Measurements from ENCODE around the gene BRPF1. TPM values are rescaled to one million over a fixed set of nuclear protein-coding genes. Genes with fewer than 3 reads are reported as not detected.
A peak's percentile ranks its signal among the peaks of the same experiment; 100 is the strongest.

The BRPF1 gene
- total RNA-seq, 2 experiments from 2014 or later = 54.7 to 57.4 TPM

GRCh38 chr3:9703240-9703639 is 28.3 kb upstream of the BRPF1 start:
- Mint-ChIP-seq H3K27me3 (ENCODE audit: low read depth) (peaks cover 31% of the 10 kb centered on the region), H3K4me1 (ENCODE audit: low read depth) (peaks cover 6% of the 10 kb centered on the region), H3K36me3 (ENCODE audit: low read depth) (peaks cover 14% of the 10 kb centered on the region), H3K27ac (no peak overlapping the region), H3K9me3 (ENCODE audit: insufficient read depth) (no peaks in the 10 kb centered on the region), H3K4me3 (no peak overlapping the region)
- ATAC-seq (no peak), DNase-seq (no peak)
- POLR2A ChIA-PET = interaction anchor here (0.7 kb wide), 2 partner anchors 11 to 385 kb away, joined by 3 read pairs; no protein-coding TSS in a partner anchor
- CTCF ChIA-PET = interaction anchor here (1.3 kb wide), 1 partner anchor 25 kb away, joined by 5 read pairs; no protein-coding TSS in a partner anchor

- Mint-ChIP-seq H3K9me3 (ENCODE audit: insufficient read depth) (no peaks in the 10 kb centered on the region), H3K27ac (no peak within 1 kb of the TSS), H3K4me3 (no peak within 1 kb of the TSS), H3K36me3 (ENCODE audit: low read depth) (peaks cover 14% of the 10 kb centered on the region), H3K27me3 (ENCODE audit: low read depth) (peaks cover 31% of the 10 kb centered on the region), H3K4me1 (ENCODE audit: low read depth) (peaks cover 6% of the 10 kb centered on the region)
- ChIA-PET CTCF (interaction anchor here (1.3 kb wide), 1 partner anchor 24 kb away, joined by 5 read pairs; no protein-coding TSS in a partner anchor), POLR2A (no interaction called here)
- DNase-seq (no peak), ATAC-seq (peak; percentile 20)
These were observed 27.7 kb upstream of the BRPF1 start, which contains the start of gene CPNE9 for GRCh38 chr3:9703736-9704346. CPNE9 (plus strand) TSS chr3:9703833; CDS start chr3:9703997, 164 bp downstream.

- no peaks in the 10 kb centered on the region for H3K9me3 Mint-ChIP-seq (ENCODE audit: insufficient read depth)
- peak; percentile 27 for DNase-seq
- ChIA-PET CTCF (no interaction called here), POLR2A (no interaction called here)
- peaks cover 31% of the 10 kb centered on the region for H3K27me3 Mint-ChIP-seq (ENCODE audit: low read depth)
- peaks cover 14% of the 10 kb centered on the region for H3K36me3 Mint-ChIP-seq (ENCODE audit: low read depth)
- ATAC-seq = peak; percentile 57
- H3K4me1 Mint-ChIP-seq (ENCODE audit: low read depth) = peaks cover 6% of the 10 kb centered on the region
- H3K4me3 Mint-ChIP-seq = no peak overlapping the region
- no peak overlapping the region for H3K27ac Mint-ChIP-seq
These were observed 26.9 kb upstream of the BRPF1 start for GRCh38 chr3:9704347-9705322.

- ATAC-seq (no peak), DNase-seq (no peak)
- POLR2A ChIA-PET = no interaction called here
- Mint-ChIP-seq H3K27me3 (ENCODE audit: low read depth) (peaks cover 21% of the 10 kb centered on the region), H3K36me3 (ENCODE audit: low read depth) (no peaks in the 10 kb centered on the region), H3K4me3 (no peak overlapping the region), H3K9me3 (ENCODE audit: insufficient read depth) (no peaks in the 10 kb centered on the region), H3K27ac (no peak overlapping the region), H3K4me1 (ENCODE audit: low read depth) (no peaks in the 10 kb centered on the region)
- CTCF ChIA-PET = no interaction called here
These were observed 21.3 kb upstream of the BRPF1 start for GRCh38 chr3:9710174-9710739.

- H3K27ac Mint-ChIP-seq = no peak overlapping the region
- H3K36me3 Mint-ChIP-seq (ENCODE audit: low read depth) = no peaks in the 10 kb centered on the region
- DNase-seq = no peak
- no peaks in the 10 kb centered on the region for H3K4me1 Mint-ChIP-seq (ENCODE audit: low read depth)
- ATAC-seq = no peak
- ChIA-PET POLR2A (no interaction called here), CTCF (interaction anchor here (1.3 to 1.4 kb wide), 2 partner anchors 15 to 20 kb away, joined by 3 to 5 read pairs; no protein-coding TSS in a partner anchor)
- no peaks in the 10 kb centered on the region for H3K9me3 Mint-ChIP-seq (ENCODE audit: insufficient read depth)
- no peak overlapping the region for H3K4me3 Mint-ChIP-seq
- peaks cover 7% of the 10 kb centered on the region for H3K27me3 Mint-ChIP-seq (ENCODE audit: low read depth)
These were observed 19.1 kb upstream of the BRPF1 start for GRCh38 chr3:9712415-9712814.

- CTCF ChIA-PET = no interaction called here
- Mint-ChIP-seq H3K27ac (no peak overlapping the region), H3K27me3 (ENCODE audit: low read depth) (peaks cover 8% of the 10 kb centered on the region), H3K4me3 (no peak overlapping the region), H3K36me3 (ENCODE audit: low read depth) (no peaks in the 10 kb centered on the region), H3K4me1 (ENCODE audit: low read depth) (no peaks in the 10 kb centered on the region), H3K9me3 (ENCODE audit: insufficient read depth) (no peaks in the 10 kb centered on the region)
- DNase-seq (no peak), ATAC-seq (no peak)
- POLR2A ChIA-PET = no interaction called here
These were observed 18.4 kb upstream of the BRPF1 start for GRCh38 chr3:9713142-9713541.

- no peak overlapping the region for H3K4me3 Mint-ChIP-seq
- CTCF ChIA-PET = interaction anchor here (1.2 to 2.2 kb wide), 2 partner anchors 12 to 56 kb away, joined by 3 to 11 read pairs; no protein-coding TSS in a partner anchor
- H3K36me3 Mint-ChIP-seq (ENCODE audit: low read depth) = no peaks in the 10 kb centered on the region
- H3K4me1 Mint-ChIP-seq (ENCODE audit: low read depth) = no peaks in the 10 kb centered on the region
- no peak overlapping the region for H3K27ac Mint-ChIP-seq
- no peak for DNase-seq
- peaks cover 8% of the 10 kb centered on the region for H3K27me3 Mint-ChIP-seq (ENCODE audit: low read depth)
- H3K9me3 Mint-ChIP-seq (ENCODE audit: insufficient read depth) = no peaks in the 10 kb centered on the region
- POLR2A ChIA-PET = no interaction called here
- ATAC-seq = no peak
These were observed 16.4 kb upstream of the BRPF1 start for GRCh38 chr3:9715136-9715535.

GRCh38 chr3:9715764-9716437 is 15.6 kb upstream of the BRPF1 start:
- no peaks in the 10 kb centered on the region for H3K36me3 Mint-ChIP-seq (ENCODE audit: low read depth)
- peaks cover 8% of the 10 kb centered on the region for H3K27me3 Mint-ChIP-seq (ENCODE audit: low read depth)
- CTCF ChIA-PET = interaction anchor here (1.2 to 2.2 kb wide), 3 partner anchors 11 to 56 kb away, joined by 3 to 11 read pairs (median 4); partner anchors contain the start of gene BRPF1
- POLR2A ChIA-PET = no interaction called here
- no peaks in the 10 kb centered on the region for H3K4me1 Mint-ChIP-seq (ENCODE audit: low read depth)
- DNase-seq (no peak), ATAC-seq (peak; percentile 61)
- no peak overlapping the region for H3K27ac Mint-ChIP-seq
- H3K9me3 Mint-ChIP-seq (ENCODE audit: insufficient read depth) = no peaks in the 10 kb centered on the region
- no peak overlapping the region for H3K4me3 Mint-ChIP-seq

GRCh38 chr3:9716801-9717555 is 14.6 kb upstream of the BRPF1 start:
- H3K4me1 Mint-ChIP-seq (ENCODE audit: low read depth) = no peaks in the 10 kb centered on the region
- DNase-seq (no peak), ATAC-seq (no peak)
- no peak overlapping the region for H3K4me3 Mint-ChIP-seq
- H3K27me3 Mint-ChIP-seq (ENCODE audit: low read depth) = peaks cover 12% of the 10 kb centered on the region
- no peak overlapping the region for H3K27ac Mint-ChIP-seq
- ChIA-PET CTCF (interaction anchor here (1.9 to 2.2 kb wide), 2 partner anchors 10 to 14 kb away, joined by 4 to 11 read pairs; partner anchors contain the start of gene BRPF1), POLR2A (interaction anchor here (1.5 kb wide), 1 partner anchor 37 kb away, joined by 3 read pairs; no protein-coding TSS in a partner anchor)
- H3K36me3 Mint-ChIP-seq (ENCODE audit: low read depth) = no peaks in the 10 kb centered on the region
- no peaks in the 10 kb centered on the region for H3K9me3 Mint-ChIP-seq (ENCODE audit: insufficient read depth)

GRCh38 chr3:9717563-9717962 is 14.0 kb upstream of the BRPF1 start:
- Mint-ChIP-seq H3K4me3 (no peak overlapping the region), H3K27ac (no peak overlapping the region), H3K9me3 (ENCODE audit: insufficient read depth) (no peaks in the 10 kb centered on the region), H3K27me3 (ENCODE audit: low read depth) (peaks cover 12% of the 10 kb centered on the region), H3K36me3 (ENCODE audit: low read depth) (no peaks in the 10 kb centered on the region), H3K4me1 (ENCODE audit: low read depth) (no peaks in the 10 kb centered on the region)
- ATAC-seq = no peak
- POLR2A ChIA-PET = interaction anchor here (1.5 kb wide), 1 partner anchor 37 kb away, joined by 3 read pairs; no protein-coding TSS in a partner anchor
- CTCF ChIA-PET = interaction anchor here (1.0 to 1.9 kb wide), 3 partner anchors 10 to 24 kb away, joined by 3 to 10 read pairs (median 4); partner anchors contain the start of gene BRPF1
- DNase-seq = no peak

Measured in activated CD8-positive, alpha-beta T cell treated with anti-CD3 and anti-CD28 coated beads, Interleukin-2, amount 10 ng/mL, durations not matched to agents 7 days and 5 days (primary cell).